Measurements from ENCODE around the gene AP3D1. TPM values are rescaled to one million over a fixed set of nuclear protein-coding genes. Genes with fewer than 3 reads are reported as not detected.

The AP3D1 gene
- total RNA-seq, 2 donors from 2014 or later: 105 to 137 TPM

- intact Hi-C loops (cut with DNase I): loop anchor here (10.0 kb wide), 1 partner anchor 66 kb away; the partner anchor contains the start of genes PLEKHJ1 and SF3A2
- Histone ChIP-seq H3K27ac (peak overlapping the region; percentile 90), H3K9me3 (no peaks in the 10 kb centered on the region), H3K36me3 (no peaks in the 10 kb centered on the region), H3K9ac (ENCODE audit: low read depth in 2 of 2, low read length in 2 of 2) (peak overlapping the region; percentile 52 to 84), H3K4me3 (peak overlapping the region; percentile 4), H3K27me3 (no peaks in the 10 kb centered on the region), H3K4me1 (peaks cover 39% of the 10 kb centered on the region)
- DNase-seq: peak; percentile 95
- no peak for TF ChIP-seq CTCF (IDR thresholded peaks at IDR 0.05)
Measured at GRCh38 chr19:2168619-2169424, 17.5 kb upstream of the AP3D1 start.

- peak overlapping the region; percentile 70 to 84 for H3K9ac ChIP-seq (ENCODE audit: low read depth in 2 of 2, low read length in 2 of 2)
- intact Hi-C loops (cut with DNase I): loop anchor here (10.0 kb wide), 1 partner anchor 67 kb away; the partner anchor contains the start of genes PLEKHJ1 and SF3A2
- peak overlapping the region; percentile 4 for H3K4me3 ChIP-seq
- peaks cover 39% of the 10 kb centered on the region for H3K4me1 ChIP-seq
- TF ChIP-seq CTCF (IDR thresholded peaks at IDR 0.05): no peak
- no peaks in the 10 kb centered on the region for H3K36me3 ChIP-seq
- no peaks in the 10 kb centered on the region for H3K9me3 ChIP-seq
- H3K27ac ChIP-seq: peak overlapping the region; percentile 90
- H3K27me3 ChIP-seq: no peaks in the 10 kb centered on the region
- DNase-seq: peak; percentile 47
Measured at GRCh38 chr19:2167896-2168618, 16.7 kb upstream of the AP3D1 start.

GRCh38 chr19:2166741-2167738 lies 15.7 kb upstream of the AP3D1 start:
- Histone ChIP-seq H3K9ac (ENCODE audit: low read depth in 2 of 2, low read length in 2 of 2) (peak overlapping the region in 1 of 2 donors; percentile 30), H3K4me1 (peaks cover 37% of the 10 kb centered on the region), H3K9me3 (no peaks in the 10 kb centered on the region), H3K27me3 (no peaks in the 10 kb centered on the region), H3K27ac (peak overlapping the region; percentile 90), H3K4me3 (no peak overlapping the region), H3K36me3 (no peaks in the 10 kb centered on the region)
- DNase-seq: peak; percentile 85
- intact Hi-C loops (cut with DNase I): loop anchor here (10.0 kb wide), 1 partner anchor 68 kb away; the partner anchor contains the start of genes PLEKHJ1 and SF3A2
- TF ChIP-seq CTCF (IDR thresholded peaks at IDR 0.05): no peak

GRCh38 chr19:2164020-2164998 lies 12.9 kb upstream of the AP3D1 start:
- no peaks in the 10 kb centered on the region for H3K27me3 ChIP-seq
- H3K9ac ChIP-seq (ENCODE audit: low read depth in 2 of 2, low read length in 2 of 2): peak overlapping the region; percentile 91 to 96
- H3K4me3 ChIP-seq: peak overlapping the region; percentile 98
- H3K4me1 ChIP-seq: peaks cover 22% of the 10 kb centered on the region
- peak overlapping the region; percentile 94 for H3K27ac ChIP-seq
- H3K9me3 ChIP-seq: no peaks in the 10 kb centered on the region
- peak; percentile 37 for DNase-seq
- TF ChIP-seq CTCF (IDR thresholded peaks at IDR 0.05): no peak
- H3K36me3 ChIP-seq: no peaks in the 10 kb centered on the region
- intact Hi-C loops (cut with DNase I): loop anchor here (5.0 to 10.0 kb wide), 2 partner anchors 70 to 233 kb away; partner anchors contain the start of genes PLEKHJ1 and SF3A2

All from colonic mucosa (tissue), 4 donors.